ENCODE measurements around the gene CHST3. TPM values are rescaled to one million over a fixed set of nuclear protein-coding genes. Genes with fewer than 3 reads are reported as not detected.

CHST3 gene
- total RNA-seq, 1 experiment from 2014 or later: 6.1 TPM

- Histone ChIP-seq H4K20me1 (ENCODE audit: control insufficient read depth, insufficient read depth, insufficient read length) (no peaks in the 10 kb centered on the region), H3K4me2 (ENCODE audit: insufficient read depth, insufficient read length, low read length) (no peak overlapping the region), H3K9me3 (ENCODE audit: control insufficient read depth, low read depth, low read length) (no peaks in the 10 kb centered on the region), H3K27ac (ENCODE audit: insufficient read length, low read depth, low read length) (no peak overlapping the region), H3K27me3 (ENCODE audit: insufficient read depth, low read length) (no peaks in the 10 kb centered on the region), H3K4me1 (ENCODE audit: insufficient read depth, low read length) (no peaks in the 10 kb centered on the region), H2BK5ac (ENCODE audit: insufficient read length, low read length) (no peak overlapping the region), H3K79me2 (ENCODE audit: insufficient read depth, low read length) (no peaks in the 10 kb centered on the region; the same call in 1 of the 2 replicates), H4K91ac (ENCODE audit: insufficient read length, low read depth, low read length) (no peak overlapping the region), H2BK120ac (ENCODE audit: low read depth, low read length, poor library complexity, severe bottlenecking) (no peak overlapping the region), H3K18ac (ENCODE audit: insufficient read length, low read depth, low read length) (no peak overlapping the region), H3K14ac (ENCODE audit: insufficient read depth, low read length) (no peak overlapping the region), H3K23me2 (ENCODE audit: insufficient read length, low read depth, low read length, poor library complexity, severe bottlenecking) (no peaks in the 10 kb centered on the region), H2AK5ac (ENCODE audit: insufficient read length, low read length) (no peak overlapping the region), H3K4ac (ENCODE audit: low read depth, low read length) (no peak overlapping the region), H3K79me1 (ENCODE audit: insufficient read depth, low read depth, low read length, poor library complexity, severe bottlenecking) (no peaks in the 10 kb centered on the region), H3K23ac (ENCODE audit: insufficient read length, low read depth, low read length) (no peak overlapping the region), H2AFZ (ENCODE audit: low read length) (no peak overlapping the region), H4K8ac (replicated peaks; ENCODE audit: insufficient read length, low read depth, low read length) (no peak overlapping the region), H2BK12ac (ENCODE audit: insufficient read length, low read depth, low read length) (no peak overlapping the region), H2BK15ac (ENCODE audit: low read depth, low read length) (no peak overlapping the region), H4K5ac (ENCODE audit: insufficient read length, low read depth, low read length) (no peak overlapping the region), H3K56ac (ENCODE audit: insufficient read length, low read depth, low read length) (no peak overlapping the region), H3K9ac (ENCODE audit: extremely low read depth, insufficient read length, low read length) (no peak overlapping the region), H3T11ph (ENCODE audit: low read length) (no peak overlapping the region), H2BK20ac (ENCODE audit: low read depth, low read length, poor library complexity, severe bottlenecking) (no peak overlapping the region)
- peaks cover 4% of the 10 kb centered on the region for H3K27me3 Mint-ChIP-seq (ENCODE audit: low read depth)
- DNase-seq: no peak
- no peak overlapping the region for H3K4me3 Mint-ChIP-seq
- no peaks in the 10 kb centered on the region for H3K9me3 Mint-ChIP-seq
- no peaks in the 10 kb centered on the region for H3K36me3 Mint-ChIP-seq (ENCODE audit: insufficient read depth in 1 of 3, low read depth in 3 of 3)
- peaks cover 4 to 5% of the 10 kb centered on the region in 2 experiments for H3K4me1 Mint-ChIP-seq
- no peak overlapping the region for H3K27ac Mint-ChIP-seq
- no CpG with 5 or more reads among the region's 5 CpGs for WGBS (ENCODE audit: extremely low coverage, insufficient read length, low lambda C conversion rate)
- TF ChIP-seq, protein P1, sequence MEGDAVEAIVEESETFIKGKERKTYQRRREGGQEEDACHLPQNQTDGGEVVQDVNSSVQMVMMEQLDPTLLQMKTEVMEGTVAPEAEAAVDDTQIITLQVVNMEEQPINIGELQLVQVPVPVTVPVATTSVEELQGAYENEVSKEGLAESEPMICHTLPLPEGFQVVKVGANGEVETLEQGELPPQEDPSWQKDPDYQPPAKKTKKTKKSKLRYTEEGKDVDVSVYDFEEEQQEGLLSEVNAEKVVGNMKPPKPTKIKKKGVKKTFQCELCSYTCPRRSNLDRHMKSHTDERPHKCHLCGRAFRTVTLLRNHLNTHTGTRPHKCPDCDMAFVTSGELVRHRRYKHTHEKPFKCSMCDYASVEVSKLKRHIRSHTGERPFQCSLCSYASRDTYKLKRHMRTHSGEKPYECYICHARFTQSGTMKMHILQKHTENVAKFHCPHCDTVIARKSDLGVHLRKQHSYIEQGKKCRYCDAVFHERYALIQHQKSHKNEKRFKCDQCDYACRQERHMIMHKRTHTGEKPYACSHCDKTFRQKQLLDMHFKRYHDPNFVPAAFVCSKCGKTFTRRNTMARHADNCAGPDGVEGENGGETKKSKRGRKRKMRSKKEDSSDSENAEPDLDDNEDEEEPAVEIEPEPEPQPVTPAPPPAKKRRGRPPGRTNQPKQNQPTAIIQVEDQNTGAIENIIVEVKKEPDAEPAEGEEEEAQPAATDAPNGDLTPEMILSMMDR (conservative IDR thresholded peaks at IDR 0.05): no peak
Measured at GRCh38 chr10:72025832-72026231, 61.6 kb downstream of the CHST3 start.

Data from H9 (cell line).